HS-27A (cell line): ENCODE results near the gene CALML5.
"Not testable (repeated sequence)": the region's sequence is repeated elsewhere in the genome, so short reads cannot be mapped to it uniquely, and the experiment has no call there.

Source experiments
- DNase-seq: peaks from one replicate; pipeline ENCODE4 v3.0.0-alpha.2; 2012; ENCODE audit warnings: low read depth, missing footprints

CALML5 gene

DNA sequence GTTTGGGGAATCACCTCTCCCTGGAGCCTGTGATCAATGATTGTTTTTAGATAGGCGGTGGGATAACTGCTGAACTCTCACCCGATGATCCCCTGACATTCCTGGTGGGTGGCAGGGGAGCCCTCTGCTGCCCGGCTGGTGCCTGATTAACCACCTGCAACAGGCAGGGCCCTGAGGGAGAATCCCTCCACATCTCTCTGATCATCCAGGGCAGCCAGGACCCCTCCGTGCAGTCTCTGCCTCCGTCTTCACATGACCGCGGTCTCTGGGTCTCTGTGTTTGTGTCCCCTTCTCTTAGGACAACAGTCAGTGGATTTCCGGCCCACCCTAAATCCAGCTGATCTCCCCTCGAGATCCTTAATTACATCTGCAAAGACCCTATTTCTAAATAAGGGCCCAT, 17.4 kb downstream of the CALML5 start:
- DNase-seq: no peak

GRCh38 chr10:5481121-5481520, 18.2 kb downstream of the CALML5 start:
- no peak for DNase-seq

GRCh38 chr10:5480162-5480941, 19.0 kb downstream of the CALML5 start:
- DNase-seq: no peak

DNA sequence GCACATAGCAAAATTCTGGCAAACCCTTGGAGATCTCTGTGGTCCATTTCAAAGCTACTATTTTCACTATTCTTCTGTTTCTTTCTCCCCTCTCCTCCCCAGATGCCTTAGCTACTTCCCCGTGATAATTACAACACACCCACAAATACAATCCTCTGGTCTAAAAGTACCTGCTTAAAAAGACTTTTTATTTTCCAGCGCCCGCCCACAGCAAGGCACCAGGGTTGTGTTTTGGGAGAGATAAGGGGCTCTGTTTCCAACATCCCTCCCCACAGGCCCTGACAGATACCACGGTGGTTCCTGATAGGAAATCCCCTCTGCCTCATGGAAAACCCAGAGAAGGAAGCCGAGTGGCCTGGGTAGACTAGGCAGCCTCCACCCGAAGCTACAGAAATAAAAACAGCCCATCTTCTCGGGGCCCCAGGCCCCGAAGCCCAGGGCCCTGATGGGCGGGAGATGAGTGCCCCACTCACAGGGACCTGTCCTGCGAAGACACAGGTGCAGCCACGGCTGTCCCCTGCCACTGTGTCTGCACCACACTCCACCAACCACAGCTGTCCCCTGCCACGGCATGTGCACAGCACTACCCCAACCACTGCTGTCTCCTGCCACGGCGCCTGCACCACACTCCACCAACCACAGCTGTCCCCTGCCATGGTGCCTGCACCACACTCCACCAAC, 19.7 kb downstream of the CALML5 start:
- no peak for DNase-seq

- no peak for DNase-seq
Observed at GRCh38 chr10:5478694-5479305, 20.6 kb downstream of the CALML5 start.

GRCh38 chr10:5477948-5478693, 21.2 kb downstream of the CALML5 start:
- no peak for DNase-seq

GRCh38 chr10:5476918-5477525, 22.3 kb downstream of the CALML5 start:
- DNase-seq: no peak

- DNase-seq: not testable (repeated sequence)
Observed at GRCh38 chr10:5475974-5476807, 23.2 kb downstream of the CALML5 start.

DNA sequence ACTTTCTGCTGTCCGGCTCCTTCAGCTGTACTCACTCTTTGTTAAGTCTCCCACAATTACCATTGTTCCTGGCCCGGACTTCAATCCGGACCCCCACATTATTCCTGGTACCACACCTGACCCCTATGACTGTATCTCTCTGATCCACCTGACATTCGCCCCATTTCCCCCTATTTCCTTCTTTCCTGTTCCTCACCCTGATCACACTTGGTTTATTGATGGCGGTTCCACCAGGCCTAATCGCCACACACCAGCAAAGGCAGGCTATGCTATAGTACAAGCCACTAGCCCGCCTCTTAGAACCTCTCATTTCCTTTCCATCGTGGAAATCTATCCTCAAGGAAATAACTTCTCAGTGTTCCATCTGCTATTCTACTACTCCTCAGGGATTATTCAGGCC, 24.3 kb downstream of the CALML5 start:
- not testable (repeated sequence) for DNase-seq

DNA sequence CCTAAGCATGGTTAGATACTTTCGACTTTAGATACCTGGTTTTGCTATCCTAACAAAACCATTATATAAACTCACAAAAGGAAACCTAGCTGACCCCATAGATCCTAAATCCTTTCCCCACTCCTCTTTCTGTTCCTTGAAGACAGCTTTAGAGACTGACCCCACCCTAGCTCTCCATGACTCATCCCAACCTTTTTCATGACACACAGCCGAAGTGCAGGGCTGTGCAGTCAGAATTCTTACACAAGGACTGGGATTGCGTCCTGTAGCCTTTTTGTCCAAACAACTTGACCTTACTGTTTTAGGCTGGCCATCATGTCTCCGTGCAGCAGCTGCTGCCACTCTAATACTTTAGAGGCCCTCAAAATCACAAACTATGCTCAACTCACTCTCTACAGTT, 24.7 kb downstream of the CALML5 start:
- not testable (repeated sequence) for DNase-seq

- DNase-seq: no peak
Observed at GRCh38 chr10:5470062-5470751, 29.2 kb downstream of the CALML5 start.

- no peak for DNase-seq
Observed at GRCh38 chr10:5469353-5470061, 29.9 kb downstream of the CALML5 start.

DNA sequence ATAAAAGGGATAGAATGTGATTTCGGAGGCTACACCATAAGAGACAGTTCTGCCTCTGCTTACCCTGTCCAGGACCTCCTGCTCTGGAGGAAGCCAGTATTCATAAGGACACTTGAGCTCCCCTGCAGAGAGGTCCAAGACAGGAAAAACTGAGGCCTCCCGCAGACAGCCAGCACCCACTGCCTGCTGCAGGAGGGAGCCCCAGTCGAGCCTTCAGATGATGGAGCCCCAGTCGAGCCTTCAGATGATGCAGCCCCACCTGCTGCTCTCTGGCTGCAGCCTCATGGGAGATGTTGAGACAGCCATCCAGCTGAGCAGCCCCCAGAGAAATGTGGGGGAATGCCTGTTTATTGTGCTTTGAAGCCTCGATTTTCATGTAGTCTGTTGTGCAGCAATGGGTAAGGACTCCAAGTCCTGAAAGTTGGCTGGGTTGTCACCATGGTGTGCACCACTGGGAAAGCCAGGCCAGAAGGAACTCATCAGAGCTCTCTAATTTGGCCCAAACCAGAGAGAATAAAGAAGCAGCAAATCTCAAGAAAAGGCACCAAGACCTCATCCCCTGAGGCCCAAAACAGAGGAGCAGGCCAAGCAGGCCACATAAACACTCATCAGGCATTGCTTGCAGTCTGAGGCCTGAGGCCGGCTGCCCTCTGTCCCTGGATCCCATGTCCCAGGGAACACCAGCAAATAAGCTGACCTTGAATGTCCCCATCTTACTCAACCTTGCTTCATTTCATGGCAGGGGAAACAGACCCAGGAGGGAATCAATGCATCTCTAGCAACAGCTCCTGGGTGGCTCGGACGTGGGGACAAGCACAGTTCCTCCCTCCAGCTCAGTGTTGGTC, 30.9 kb downstream of the CALML5 start:
- no peak for DNase-seq

DNA sequence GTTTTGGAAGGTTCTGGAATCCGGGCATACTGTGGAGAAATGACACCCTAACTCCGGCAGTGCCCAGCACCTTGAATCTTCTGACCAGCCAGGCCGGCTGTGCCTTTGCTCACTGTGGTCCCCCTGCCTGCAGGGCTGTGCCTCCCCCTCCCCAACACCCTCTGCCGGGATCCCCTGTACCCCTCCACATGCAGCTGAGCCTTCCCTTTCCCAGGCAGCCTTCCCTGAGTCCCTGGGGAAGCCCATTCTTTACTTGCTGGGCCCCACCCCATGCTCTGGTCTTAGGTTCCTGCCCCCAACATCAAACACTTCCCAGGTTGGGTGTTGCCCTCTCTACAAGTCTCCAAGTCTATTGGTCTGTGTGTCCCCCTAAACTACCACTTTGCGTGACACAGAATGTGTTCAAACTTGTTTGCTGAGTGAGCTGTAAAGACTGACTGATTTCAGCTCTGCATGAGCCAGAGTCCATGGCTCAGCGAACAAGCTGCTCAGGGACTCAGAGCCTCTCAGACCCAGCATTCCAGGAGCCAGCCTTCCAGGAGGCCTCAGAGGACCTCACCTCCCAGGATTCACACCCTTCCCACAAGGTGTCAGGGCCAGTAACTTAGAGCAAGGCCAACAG, 31.6 kb downstream of the CALML5 start:
- DNase-seq: no peak

DNA sequence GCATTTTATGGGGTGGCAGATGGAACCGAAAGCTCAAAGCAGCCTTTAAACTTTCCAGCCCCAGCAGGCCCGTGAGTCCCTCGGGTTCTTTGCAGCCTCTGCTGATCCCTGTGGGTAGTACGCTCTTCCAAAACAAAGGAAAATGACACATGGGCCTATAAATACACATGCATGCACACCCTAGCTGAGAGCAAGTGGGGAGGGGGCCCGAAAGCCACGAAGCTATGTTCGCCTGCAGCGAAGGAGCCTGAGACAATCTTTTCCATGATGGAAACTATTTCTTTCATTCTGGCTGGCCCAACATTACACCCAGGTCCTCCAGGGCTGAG, 32.2 kb downstream of the CALML5 start:
- DNase-seq: no peak

GRCh38 chr10:5466451-5467206, 32.7 kb downstream of the CALML5 start:
- no peak for DNase-seq

DNA sequence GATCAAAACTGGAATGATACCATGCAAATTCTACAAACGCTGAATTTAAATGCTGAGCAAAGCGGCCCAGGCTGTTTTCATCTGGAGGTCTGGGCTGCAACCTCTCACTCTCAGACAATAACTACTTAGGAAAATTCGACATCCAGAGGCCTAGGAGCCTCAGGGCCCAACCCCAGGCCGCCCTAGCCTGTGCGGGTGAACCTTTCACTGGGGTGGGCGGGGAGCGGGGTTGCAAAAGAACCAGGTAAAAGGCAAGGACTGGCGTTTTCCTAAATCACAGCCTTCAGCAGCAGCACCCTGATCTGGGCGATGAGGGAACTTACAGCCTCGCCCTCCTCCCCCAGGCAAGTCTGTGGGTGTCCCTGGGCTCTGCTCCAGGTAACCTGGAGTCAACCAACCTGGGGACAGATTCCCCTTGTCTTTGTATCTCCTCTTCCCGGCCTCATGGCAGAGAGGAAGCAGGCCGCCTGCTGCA, 33.4 kb downstream of the CALML5 start:
- no peak for DNase-seq

DNA sequence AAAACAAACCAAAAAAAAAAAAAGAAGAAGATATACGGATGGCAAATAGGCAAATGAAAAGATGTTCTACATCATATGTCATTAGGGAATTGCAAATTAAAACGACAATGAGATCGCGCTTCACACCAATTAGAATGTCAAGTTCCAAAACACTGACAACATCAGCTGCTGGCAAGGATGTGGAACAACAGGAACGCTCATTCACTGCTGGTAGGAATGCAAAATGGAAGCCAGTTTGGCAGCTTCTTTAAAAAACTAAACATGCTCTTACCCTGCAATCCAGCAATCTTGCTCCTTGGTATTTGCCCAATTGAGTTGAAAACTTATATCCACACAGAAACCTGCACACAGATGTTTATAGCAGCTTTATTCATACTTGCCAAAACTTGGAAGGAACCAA, 34.8 kb downstream of the CALML5 start:
- no peak for DNase-seq
